H1 (cell line): ENCODE results near the gene RPL38.

Source experiments
- ASH2L ChIP-seq: fragments of 200-600, 300-600 bp; sonication (generic); IDR thresholded peaks from one replicate; pipeline ENCODE4 v1.7.1; 2017; ENCODE audit warnings: low read length
- BRCA1 ChIP-seq: IDR thresholded peaks from 2 replicates; pipeline ENCODE4 v1.6.1; 2012; ENCODE audit warnings: low read depth, low read length, improper control_type of control experiment
- NANOG ChIP-seq: IDR thresholded peaks from 2 replicates; pipeline ENCODE4 v1.6.1; 2011; ENCODE audit warnings: low read length, low read depth, mild to moderate bottlenecking, inconsistent platforms; ENCODE audit not compliant: insufficient read depth, poor library complexity, severe bottlenecking
- POLR2A ChIP-seq, 2 experiments: IDR thresholded peaks; 1 replicate in 1 of 2; 2 replicates in 1 of 2; pipeline ENCODE4 v1.6.1; 2011; ENCODE audit warnings: low read depth in 2 of 2, low read length in 2 of 2, mild to moderate bottlenecking in 2 of 2; ENCODE audit errors: control extremely low read depth in 1 of 2
- RFX5 ChIP-seq: IDR thresholded peaks from 2 replicates; pipeline ENCODE4 v1.6.1; 2011; ENCODE audit warnings: low read depth, low read length, improper control_type of control experiment, borderline replicate concordance
- SIX5 ChIP-seq: IDR thresholded peaks from 2 replicates; pipeline ENCODE4 v1.6.1; 2011; ENCODE audit warnings: mild to moderate bottlenecking, low read depth, low read length
- TAF1 ChIP-seq: IDR thresholded peaks from 2 replicates; pipeline ENCODE4 v1.6.1; 2011; ENCODE audit warnings: mild to moderate bottlenecking, low read depth, low read length
- YY1 ChIP-seq: IDR thresholded peaks from 2 replicates; pipeline ENCODE4 v1.6.1; 2011; ENCODE audit warnings: low read depth, mild to moderate bottlenecking, low read length
- TF ChIP-seq, protein P1 (sequence below): IDR thresholded peaks from 2 replicates; pipeline ENCODE4 v1.6.1; 2011; ENCODE audit warnings: low read length, improper control_type of control experiment
- TF ChIP-seq, protein P2 (sequence below), 3 experiments: IDR thresholded peaks; 1 replicate in 2 of 3; 2 replicates in 1 of 3; pipeline versions ENCODE4 v1.5.1 to v1.6.1; 2011; ENCODE audit warnings: low read length in 3 of 3, mild to moderate bottlenecking in 3 of 3, inconsistent platforms in 2 of 3, low read depth in 1 of 3, moderate library complexity in 1 of 3; ENCODE audit not compliant: insufficient read depth in 1 of 3; ENCODE audit errors: control extremely low read depth in 1 of 3

DNA sequence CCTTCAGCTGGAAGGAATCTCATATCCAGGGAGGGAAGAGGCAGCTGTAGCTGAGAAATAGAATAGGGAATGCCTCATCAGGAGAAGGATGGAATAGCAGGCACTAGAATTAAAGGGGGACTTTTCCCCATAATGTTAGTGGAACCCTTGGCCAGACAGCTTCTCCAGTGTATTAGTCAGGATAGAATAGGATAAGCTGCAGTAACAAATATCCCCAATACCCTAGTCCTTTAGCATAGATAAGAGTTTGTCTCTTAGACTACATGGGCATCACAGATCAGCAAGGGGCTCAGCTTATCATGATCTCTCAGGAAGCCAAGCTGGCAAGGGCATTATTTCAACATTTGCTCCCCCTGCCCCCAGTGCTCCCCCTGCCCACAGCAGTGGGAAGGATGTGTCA lies 44.7 kb upstream of the RPL38 start:
- TF ChIP-seq YY1 (no peak), BRCA1 (no peak), POLR2A (IDR thresholded peaks at IDR 0.05; ENCODE audit: control extremely low read depth in 1 of 2, low read depth in 2 of 2, low read length in 2 of 2) (no peak), RFX5 (no peak), SIX5 (no peak), NANOG (no peak), ASH2L (no peak), TAF1 (no peak)
- TF ChIP-seq, protein P1, sequence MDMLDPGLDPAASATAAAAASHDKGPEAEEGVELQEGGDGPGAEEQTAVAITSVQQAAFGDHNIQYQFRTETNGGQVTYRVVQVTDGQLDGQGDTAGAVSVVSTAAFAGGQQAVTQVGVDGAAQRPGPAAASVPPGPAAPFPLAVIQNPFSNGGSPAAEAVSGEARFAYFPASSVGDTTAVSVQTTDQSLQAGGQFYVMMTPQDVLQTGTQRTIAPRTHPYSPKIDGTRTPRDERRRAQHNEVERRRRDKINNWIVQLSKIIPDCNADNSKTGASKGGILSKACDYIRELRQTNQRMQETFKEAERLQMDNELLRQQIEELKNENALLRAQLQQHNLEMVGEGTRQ, result no peak
- TF ChIP-seq, protein P2, sequence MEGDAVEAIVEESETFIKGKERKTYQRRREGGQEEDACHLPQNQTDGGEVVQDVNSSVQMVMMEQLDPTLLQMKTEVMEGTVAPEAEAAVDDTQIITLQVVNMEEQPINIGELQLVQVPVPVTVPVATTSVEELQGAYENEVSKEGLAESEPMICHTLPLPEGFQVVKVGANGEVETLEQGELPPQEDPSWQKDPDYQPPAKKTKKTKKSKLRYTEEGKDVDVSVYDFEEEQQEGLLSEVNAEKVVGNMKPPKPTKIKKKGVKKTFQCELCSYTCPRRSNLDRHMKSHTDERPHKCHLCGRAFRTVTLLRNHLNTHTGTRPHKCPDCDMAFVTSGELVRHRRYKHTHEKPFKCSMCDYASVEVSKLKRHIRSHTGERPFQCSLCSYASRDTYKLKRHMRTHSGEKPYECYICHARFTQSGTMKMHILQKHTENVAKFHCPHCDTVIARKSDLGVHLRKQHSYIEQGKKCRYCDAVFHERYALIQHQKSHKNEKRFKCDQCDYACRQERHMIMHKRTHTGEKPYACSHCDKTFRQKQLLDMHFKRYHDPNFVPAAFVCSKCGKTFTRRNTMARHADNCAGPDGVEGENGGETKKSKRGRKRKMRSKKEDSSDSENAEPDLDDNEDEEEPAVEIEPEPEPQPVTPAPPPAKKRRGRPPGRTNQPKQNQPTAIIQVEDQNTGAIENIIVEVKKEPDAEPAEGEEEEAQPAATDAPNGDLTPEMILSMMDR (IDR thresholded peaks at IDR 0.05; ENCODE audit: control extremely low read depth in 1 of 3, insufficient read depth in 1 of 3, low read depth in 1 of 3, low read length in 3 of 3), result no peak
